ENCODE results near the gene HIPK4.
"Not testable (repeated sequence)": the region's sequence is repeated elsewhere in the genome, so short reads cannot be mapped to it uniquely, and the experiment has no call there.

The HIPK4 gene

GRCh38 chr19:40393894-40394815, 4.2 kb upstream of the HIPK4 start:
- no peak for DNase-seq (ENCODE audit: low spot score)

GRCh38 chr19:40392894-40393517, 3.0 kb upstream of the HIPK4 start:
- no peak for DNase-seq (ENCODE audit: low spot score)

- no peak for DNase-seq (ENCODE audit: low spot score)
These were observed 2.1 kb upstream of the HIPK4 start for GRCh38 chr19:40392123-40392522.

GRCh38 chr19:40389404-40390083, 437 bp downstream of the HIPK4 start:
- DNase-seq (ENCODE audit: low spot score), result no peak

GRCh38 chr19:40388481-40388880, 1.5 kb downstream of the HIPK4 start:
- DNase-seq (ENCODE audit: low spot score), result no peak

GRCh38 chr19:40387155-40387554, 2.8 kb downstream of the HIPK4 start:
- DNase-seq (ENCODE audit: low spot score), result no peak

- DNase-seq (ENCODE audit: low spot score), result no peak
These were observed 6.2 kb downstream of the HIPK4 start for GRCh38 chr19:40383668-40384248.

GRCh38 chr19:40381321-40381720, 8.7 kb downstream of the HIPK4 start:
- no peak for DNase-seq (ENCODE audit: low spot score)

GRCh38 chr19:40380199-40381037, 9.6 kb downstream of the HIPK4 start:
- no peak for DNase-seq (ENCODE audit: low spot score)

- no peak for DNase-seq (ENCODE audit: low spot score)
These were observed 10.4 kb downstream of the HIPK4 start for GRCh38 chr19:40379446-40380198.

GRCh38 chr19:40378509-40378908, 11.5 kb downstream of the HIPK4 start:
- DNase-seq (ENCODE audit: low spot score), result no peak

GRCh38 chr19:40377876-40378385, 12.1 kb downstream of the HIPK4 start:
- DNase-seq (ENCODE audit: low spot score), result no peak

GRCh38 chr19:40376286-40376862, 13.6 kb downstream of the HIPK4 start:
- DNase-seq (ENCODE audit: low spot score), result no peak

- no peak for DNase-seq (ENCODE audit: low spot score)
These were observed 15.9 kb downstream of the HIPK4 start for GRCh38 chr19:40374084-40374483.

- no peak for DNase-seq (ENCODE audit: low spot score)
These were observed 18.2 kb downstream of the HIPK4 start for GRCh38 chr19:40371802-40372122.

- no peak for DNase-seq (ENCODE audit: low spot score)
These were observed 18.8 kb downstream of the HIPK4 start for GRCh38 chr19:40370997-40371801.

GRCh38 chr19:40370253-40370652, 19.7 kb downstream of the HIPK4 start:
- not testable (repeated sequence) for DNase-seq (ENCODE audit: low spot score)

- no peak for DNase-seq (ENCODE audit: low spot score)
These were observed 20.2 kb downstream of the HIPK4 start for GRCh38 chr19:40369797-40370196.

Measured in AG08396 (cell line).